ENCODE results near the gene NPB. TPM values are rescaled to one million over a fixed set of nuclear protein-coding genes. Genes with fewer than 3 reads are reported as not detected.

Gene NPB
- total RNA-seq, 2 experiments from 2014 or later, result 0.20 TPM; not detected in 1

- H3K36me3 ChIP-seq (ENCODE audit: insufficient read depth, low read length), result peaks cover 8% of the 10 kb centered on the region
- no peaks in the 10 kb centered on the region for H3K9me3 ChIP-seq (ENCODE audit: control insufficient read depth in 1 of 2, insufficient read depth in 1 of 2, low read length in 2 of 2)
- ATAC-seq (ENCODE audit: poor library complexity) (no peak), DNase-seq (peak in 2 of 14 experiments; percentile 40 to 56)
- Mint-ChIP-seq H3K36me3 (ENCODE audit: low read depth) (peaks cover 23% of the 10 kb centered on the region), H3K4me3 (peak overlapping the region; percentile 15), H3K9me3 (no peaks in the 10 kb centered on the region), H3K27ac (no peak overlapping the region), H3K27me3 (no peaks in the 10 kb centered on the region), H3K4me1 (ENCODE audit: low read depth) (peaks cover 35% of the 10 kb centered on the region)
- H3K4me3 ChIP-seq (ENCODE audit: low read length), result no peak overlapping the region
- CTCF ChIA-PET, result interaction anchor here (0.8 kb wide), 1 partner anchor 39 kb away, joined by 3 read pairs; no protein-coding TSS in a partner anchor
- H3K27me3 ChIP-seq (ENCODE audit: control insufficient read depth in 1 of 2, insufficient read depth in 2 of 2, low read length in 2 of 2), result no peaks in the 10 kb centered on the region
- no peak overlapping the region for H3K27ac ChIP-seq (ENCODE audit: low read depth in 1 of 2, low read length in 2 of 2)
- peaks cover 58% of the 10 kb centered on the region for H3K4me1 ChIP-seq (ENCODE audit: insufficient read depth, low read length)
- TF ChIP-seq, protein P1, sequence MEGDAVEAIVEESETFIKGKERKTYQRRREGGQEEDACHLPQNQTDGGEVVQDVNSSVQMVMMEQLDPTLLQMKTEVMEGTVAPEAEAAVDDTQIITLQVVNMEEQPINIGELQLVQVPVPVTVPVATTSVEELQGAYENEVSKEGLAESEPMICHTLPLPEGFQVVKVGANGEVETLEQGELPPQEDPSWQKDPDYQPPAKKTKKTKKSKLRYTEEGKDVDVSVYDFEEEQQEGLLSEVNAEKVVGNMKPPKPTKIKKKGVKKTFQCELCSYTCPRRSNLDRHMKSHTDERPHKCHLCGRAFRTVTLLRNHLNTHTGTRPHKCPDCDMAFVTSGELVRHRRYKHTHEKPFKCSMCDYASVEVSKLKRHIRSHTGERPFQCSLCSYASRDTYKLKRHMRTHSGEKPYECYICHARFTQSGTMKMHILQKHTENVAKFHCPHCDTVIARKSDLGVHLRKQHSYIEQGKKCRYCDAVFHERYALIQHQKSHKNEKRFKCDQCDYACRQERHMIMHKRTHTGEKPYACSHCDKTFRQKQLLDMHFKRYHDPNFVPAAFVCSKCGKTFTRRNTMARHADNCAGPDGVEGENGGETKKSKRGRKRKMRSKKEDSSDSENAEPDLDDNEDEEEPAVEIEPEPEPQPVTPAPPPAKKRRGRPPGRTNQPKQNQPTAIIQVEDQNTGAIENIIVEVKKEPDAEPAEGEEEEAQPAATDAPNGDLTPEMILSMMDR (IDR thresholded peaks at IDR 0.05), result no peak
- POLR2A ChIA-PET, result interaction anchor here (0.6 kb wide), 1 partner anchor 17 kb away, joined by 3 read pairs; no protein-coding TSS in a partner anchor
- intact Hi-C loops (cut with DNase I, micrococcal nuclease), result no loop called here
These were observed 18.8 kb downstream of the NPB start for GRCh38 chr17:81920612-81921536.

- Mint-ChIP-seq H3K27ac (no peak overlapping the region), H3K36me3 (ENCODE audit: low read depth) (peaks cover 18% of the 10 kb centered on the region), H3K9me3 (no peaks in the 10 kb centered on the region), H3K27me3 (no peaks in the 10 kb centered on the region), H3K4me3 (no peak overlapping the region), H3K4me1 (ENCODE audit: low read depth) (peaks cover 36% of the 10 kb centered on the region)
- H3K9me3 ChIP-seq (ENCODE audit: control insufficient read depth in 1 of 2, insufficient read depth in 1 of 2, low read length in 2 of 2), result no peaks in the 10 kb centered on the region
- intact Hi-C loops (cut with DNase I, micrococcal nuclease), result no loop called here
- DNase-seq (no peak), ATAC-seq (ENCODE audit: poor library complexity) (no peak)
- H3K27me3 ChIP-seq (ENCODE audit: control insufficient read depth in 1 of 2, insufficient read depth in 2 of 2, low read length in 2 of 2), result no peaks in the 10 kb centered on the region
- peaks cover 59% of the 10 kb centered on the region for H3K4me1 ChIP-seq (ENCODE audit: insufficient read depth, low read length)
- TF ChIP-seq, protein P1 (IDR thresholded peaks at IDR 0.05), result no peak
- ChIA-PET POLR2A (interaction anchor here (0.6 kb wide), 1 partner anchor 17 kb away, joined by 3 read pairs; no protein-coding TSS in a partner anchor), CTCF (interaction anchor here (0.8 kb wide), 1 partner anchor 38 kb away, joined by 3 read pairs; no protein-coding TSS in a partner anchor)
- H3K4me3 ChIP-seq (ENCODE audit: low read length), result no peak overlapping the region
- peaks cover 4% of the 10 kb centered on the region for H3K36me3 ChIP-seq (ENCODE audit: insufficient read depth, low read length)
- no peak overlapping the region for H3K27ac ChIP-seq (ENCODE audit: low read depth in 1 of 2, low read length in 2 of 2)
These were observed 19.5 kb downstream of the NPB start for GRCh38 chr17:81921537-81921862.

- H3K9me3 ChIP-seq (ENCODE audit: control insufficient read depth in 1 of 2, insufficient read depth in 1 of 2, low read length in 2 of 2), result no peaks in the 10 kb centered on the region
- ChIA-PET POLR2A (no interaction called here), CTCF (no interaction called here)
- no peaks in the 10 kb centered on the region for H3K9me3 Mint-ChIP-seq
- no peak overlapping the region for H3K27ac ChIP-seq (ENCODE audit: low read depth in 1 of 2, low read length in 2 of 2)
- ATAC-seq (ENCODE audit: poor library complexity) (no peak), DNase-seq (no peak)
- no peak overlapping the region for H3K4me3 ChIP-seq (ENCODE audit: low read length)
- H3K27me3 Mint-ChIP-seq, result no peaks in the 10 kb centered on the region
- peaks cover 33% of the 10 kb centered on the region for H3K4me1 Mint-ChIP-seq (ENCODE audit: low read depth)
- H3K36me3 ChIP-seq (ENCODE audit: insufficient read depth, low read length), result peaks cover 4% of the 10 kb centered on the region
- TF ChIP-seq, protein P1 (IDR thresholded peaks at IDR 0.05), result no peak
- H3K36me3 Mint-ChIP-seq (ENCODE audit: low read depth), result peaks cover 13% of the 10 kb centered on the region
- no peak overlapping the region for H3K27ac Mint-ChIP-seq
- no peak overlapping the region for H3K4me3 Mint-ChIP-seq
- H3K27me3 ChIP-seq (ENCODE audit: control insufficient read depth in 1 of 2, insufficient read depth in 2 of 2, low read length in 2 of 2), result no peaks in the 10 kb centered on the region
- intact Hi-C loops (cut with DNase I, micrococcal nuclease), result no loop called here
- H3K4me1 ChIP-seq (ENCODE audit: insufficient read depth, low read length), result peaks cover 57% of the 10 kb centered on the region
These were observed 20.0 kb downstream of the NPB start for GRCh38 chr17:81921996-81922565.
